ENCODE results near the gene ARID1B.

The ARID1B gene

DNA sequence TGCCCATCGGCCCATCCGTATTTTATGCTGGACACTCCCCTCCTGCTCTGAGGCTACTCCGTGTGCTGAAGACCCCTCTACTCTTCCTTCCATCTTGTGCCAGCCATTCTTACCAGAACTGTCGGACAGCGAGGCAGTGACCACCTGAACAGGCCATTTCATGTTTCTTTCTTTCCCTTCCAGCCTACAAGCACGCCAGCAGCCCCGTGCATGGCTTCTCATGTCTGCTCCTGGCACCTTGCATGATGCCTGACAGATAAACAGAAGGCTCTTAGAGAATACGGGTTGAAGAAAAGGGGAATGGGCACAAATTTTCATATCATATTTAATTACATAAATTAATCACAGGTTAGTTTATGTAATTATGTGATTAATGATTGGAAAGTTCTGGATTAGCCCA is 95.7 kb downstream of the ARID1B start:
- Mint-ChIP-seq H3K4me3 (no peak overlapping the region), H3K27me3 (no peaks in the 10 kb centered on the region), H3K4me1 (ENCODE audit: low read depth) (peaks cover 66% of the 10 kb centered on the region), H3K27ac (no peak overlapping the region), H3K9me3 (no peaks in the 10 kb centered on the region), H3K36me3 (ENCODE audit: low read depth) (peaks cover 27% of the 10 kb centered on the region)
- no peak for DNase-seq

DNA sequence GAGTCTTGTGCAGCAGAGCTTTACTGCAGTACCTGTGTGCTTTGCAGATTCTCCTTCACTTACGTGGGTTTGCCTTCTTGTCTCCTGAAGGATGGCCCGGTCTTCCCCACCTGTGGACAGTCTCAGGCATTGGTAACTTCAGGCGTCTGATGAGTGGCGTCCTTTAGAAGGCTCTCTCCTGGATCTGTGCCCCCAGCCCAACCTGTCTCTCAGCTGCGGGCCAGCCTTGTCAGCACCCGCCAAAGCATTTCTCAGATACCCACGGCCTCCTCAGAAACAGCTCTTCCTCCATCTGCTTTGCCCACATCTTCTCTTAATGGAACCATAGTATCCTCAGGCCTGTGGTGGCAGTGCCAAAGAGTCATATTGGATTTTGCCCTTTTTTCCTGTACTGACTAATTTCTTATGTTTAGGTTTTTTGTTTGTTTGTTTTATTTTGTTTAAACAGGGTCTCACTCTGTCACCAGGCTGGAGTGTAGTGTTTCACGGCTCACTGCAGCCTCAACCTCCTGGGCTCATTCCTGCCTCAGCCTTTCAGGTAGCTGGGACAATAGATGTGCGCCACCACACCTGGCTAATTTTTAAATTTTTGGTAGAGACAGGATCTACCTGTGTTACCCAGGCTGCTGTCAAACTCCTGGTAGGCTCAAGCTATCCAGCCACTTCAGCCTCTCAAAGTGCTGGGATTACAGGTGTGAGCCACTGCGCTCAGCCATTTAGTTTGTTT is 96.6 kb downstream of the ARID1B start:
- H3K27ac Mint-ChIP-seq = no peak overlapping the region
- no peak for DNase-seq
- peaks cover 66% of the 10 kb centered on the region for H3K4me1 Mint-ChIP-seq (ENCODE audit: low read depth)
- H3K9me3 Mint-ChIP-seq = no peaks in the 10 kb centered on the region
- H3K36me3 Mint-ChIP-seq (ENCODE audit: low read depth) = peaks cover 30% of the 10 kb centered on the region
- H3K27me3 Mint-ChIP-seq = no peaks in the 10 kb centered on the region
- H3K4me3 Mint-ChIP-seq = no peak overlapping the region

DNA sequence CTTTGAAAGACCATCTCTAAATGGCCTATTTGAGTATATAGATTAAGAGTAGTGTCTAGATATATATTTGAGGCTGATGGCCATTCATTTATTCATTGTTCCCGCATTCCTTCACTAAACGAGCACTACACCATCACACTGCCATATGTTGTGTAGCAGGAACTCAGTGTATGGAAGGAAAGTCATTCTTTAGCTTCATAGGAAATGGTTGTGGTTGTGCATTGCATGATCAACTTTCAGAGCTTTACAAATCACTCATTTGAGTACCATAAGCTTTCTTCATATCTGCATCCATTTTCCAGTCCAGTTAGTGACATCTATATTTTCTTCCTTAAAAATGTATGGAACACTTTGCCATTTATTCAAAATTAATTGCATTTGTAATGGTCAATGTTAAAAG is 97.9 kb downstream of the ARID1B start:
- H3K9me3 Mint-ChIP-seq = no peaks in the 10 kb centered on the region
- H3K27ac Mint-ChIP-seq = no peak overlapping the region
- DNase-seq = no peak
- H3K36me3 Mint-ChIP-seq (ENCODE audit: low read depth) = peaks cover 30% of the 10 kb centered on the region
- H3K4me1 Mint-ChIP-seq (ENCODE audit: low read depth) = peaks cover 76% of the 10 kb centered on the region
- H3K27me3 Mint-ChIP-seq = no peaks in the 10 kb centered on the region
- no peak overlapping the region for H3K4me3 Mint-ChIP-seq

DNA sequence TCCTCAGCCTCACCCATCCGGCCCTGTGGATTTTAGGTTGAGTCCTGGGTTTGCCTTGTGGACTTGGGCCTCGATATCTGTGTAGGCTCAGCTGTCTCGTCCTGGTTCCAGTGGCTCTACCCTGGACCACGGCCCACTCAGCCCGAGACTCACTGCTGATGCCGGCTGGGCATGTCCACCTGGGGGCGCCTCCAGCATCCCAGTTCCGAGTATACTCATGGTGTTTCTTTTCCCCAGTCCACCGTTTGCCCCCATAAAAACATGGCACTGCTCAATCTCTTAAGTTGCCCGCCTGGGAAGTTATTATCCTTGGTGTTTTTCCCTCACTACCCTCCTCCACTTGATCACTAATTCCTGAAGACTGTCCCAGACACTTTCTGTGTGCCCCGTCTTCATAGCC is 99.1 kb downstream of the ARID1B start:
- H3K27me3 Mint-ChIP-seq = no peaks in the 10 kb centered on the region
- peaks cover 71% of the 10 kb centered on the region for H3K4me1 Mint-ChIP-seq (ENCODE audit: low read depth)
- no peak overlapping the region for H3K4me3 Mint-ChIP-seq
- H3K27ac Mint-ChIP-seq = no peak overlapping the region
- DNase-seq = no peak
- peaks cover 26% of the 10 kb centered on the region for H3K36me3 Mint-ChIP-seq (ENCODE audit: low read depth)
- H3K9me3 Mint-ChIP-seq = no peaks in the 10 kb centered on the region

DNA sequence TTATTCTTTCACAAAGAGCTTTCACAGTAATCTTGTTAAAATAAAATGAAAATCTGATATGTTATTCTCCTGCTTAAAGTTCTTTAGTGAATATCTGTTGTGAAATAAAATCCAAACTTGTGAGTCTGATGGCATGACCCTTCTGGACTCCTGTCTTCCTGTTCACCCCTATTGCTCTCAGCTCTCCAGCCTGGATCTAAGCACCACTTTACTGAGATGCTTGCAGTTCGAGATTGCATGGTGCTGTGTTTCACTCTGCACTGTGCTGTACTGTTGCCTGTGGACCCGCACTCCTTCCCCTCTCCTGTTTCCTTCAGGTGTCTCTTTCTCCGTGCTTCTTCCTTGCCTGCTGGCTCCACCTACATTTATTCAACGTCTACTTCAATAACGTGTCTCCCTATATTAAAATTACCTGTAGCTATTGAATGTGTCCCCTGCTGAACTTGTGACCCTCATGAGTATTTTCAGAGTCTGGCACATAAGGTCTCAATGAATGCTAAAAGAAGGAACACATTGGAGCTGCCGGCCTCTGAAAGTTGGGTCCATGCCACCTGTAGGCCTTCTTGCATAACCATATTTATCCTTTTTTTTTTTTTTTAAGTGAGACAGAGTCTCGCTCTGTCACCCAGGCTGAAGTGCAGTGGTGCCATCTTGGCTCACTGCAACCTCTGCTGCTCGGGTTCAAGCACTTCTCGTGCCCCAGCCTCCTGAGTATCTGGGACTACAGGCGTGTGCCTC is 100.1 kb downstream of the ARID1B start:
- H3K27me3 Mint-ChIP-seq = no peaks in the 10 kb centered on the region
- no peaks in the 10 kb centered on the region for H3K9me3 Mint-ChIP-seq
- no peak overlapping the region for H3K27ac Mint-ChIP-seq
- H3K36me3 Mint-ChIP-seq (ENCODE audit: low read depth) = peaks cover 21% of the 10 kb centered on the region
- H3K4me3 Mint-ChIP-seq = no peak overlapping the region
- H3K4me1 Mint-ChIP-seq (ENCODE audit: low read depth) = peaks cover 77% of the 10 kb centered on the region
- DNase-seq = no peak

DNA sequence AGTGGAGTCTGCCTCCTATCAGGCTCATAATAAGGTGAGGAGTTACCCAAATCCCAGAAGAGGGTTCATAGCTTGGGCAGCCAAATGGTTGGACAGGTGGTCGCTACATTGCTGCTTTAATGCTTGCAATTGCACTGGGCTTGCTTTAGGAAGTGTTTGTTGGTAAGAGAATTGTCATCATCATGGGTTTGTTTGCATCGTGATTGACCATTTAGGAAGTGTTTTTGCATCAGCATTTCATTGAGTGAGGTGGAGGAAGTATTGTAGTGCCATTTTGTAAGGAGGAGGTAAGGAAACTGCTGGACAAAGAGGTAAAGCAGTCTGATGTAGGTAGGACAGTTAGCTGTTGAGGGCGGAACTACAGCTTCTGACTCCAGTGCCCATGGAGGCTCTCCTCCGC is 101.5 kb downstream of the ARID1B start:
- Mint-ChIP-seq H3K36me3 (ENCODE audit: low read depth) (peaks cover 13% of the 10 kb centered on the region), H3K4me1 (ENCODE audit: low read depth) (peaks cover 82% of the 10 kb centered on the region), H3K9me3 (no peaks in the 10 kb centered on the region), H3K4me3 (no peak overlapping the region), H3K27ac (no peak overlapping the region), H3K27me3 (no peaks in the 10 kb centered on the region)
- no peak for DNase-seq

DNA sequence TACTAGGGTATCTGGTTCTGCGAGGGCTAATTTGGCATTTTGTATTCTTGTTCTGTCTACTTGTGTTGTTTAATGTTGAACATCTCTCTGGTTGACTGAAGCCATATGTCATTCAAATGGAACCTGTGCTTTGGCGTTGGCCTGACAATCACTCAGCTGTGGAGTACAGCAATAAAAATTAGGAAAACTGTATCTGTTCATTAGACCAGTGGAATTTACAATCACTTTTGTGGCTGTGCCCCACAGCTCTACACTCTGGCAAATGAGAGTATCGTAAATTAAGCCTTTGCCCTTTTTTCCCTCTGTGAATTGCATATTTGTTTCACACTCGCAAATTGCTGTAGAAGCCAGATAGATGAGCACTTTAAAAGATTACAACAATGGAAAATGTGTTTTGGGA is 102.0 kb downstream of the ARID1B start:
- no peak for DNase-seq
- no peaks in the 10 kb centered on the region for H3K27me3 Mint-ChIP-seq
- peaks cover 9% of the 10 kb centered on the region for H3K36me3 Mint-ChIP-seq (ENCODE audit: low read depth)
- H3K4me3 Mint-ChIP-seq = no peak overlapping the region
- no peak overlapping the region for H3K27ac Mint-ChIP-seq
- H3K4me1 Mint-ChIP-seq (ENCODE audit: low read depth) = peaks cover 84% of the 10 kb centered on the region
- no peaks in the 10 kb centered on the region for H3K9me3 Mint-ChIP-seq

DNA sequence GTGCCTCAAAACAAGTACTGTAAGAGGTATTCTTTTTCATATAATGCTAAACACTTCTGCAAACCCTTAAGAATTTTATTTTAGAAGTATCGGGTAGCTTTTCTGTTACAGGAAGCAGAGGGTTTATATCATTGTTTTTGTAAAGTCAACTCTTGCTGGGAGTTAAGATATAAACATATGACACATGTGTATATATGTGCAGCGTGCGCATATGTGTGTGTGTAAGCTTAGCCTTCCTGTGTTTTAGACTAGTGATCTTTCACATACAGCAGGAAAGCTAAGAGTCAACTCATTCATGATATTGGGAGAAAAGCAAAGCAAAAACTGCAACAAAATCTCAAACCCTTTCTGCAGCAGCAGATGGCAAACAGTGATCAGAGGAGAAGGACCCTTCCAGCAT is 102.4 kb downstream of the ARID1B start:
- no peaks in the 10 kb centered on the region for H3K27me3 Mint-ChIP-seq
- no peak for DNase-seq
- H3K9me3 Mint-ChIP-seq = no peaks in the 10 kb centered on the region
- H3K4me3 Mint-ChIP-seq = no peak overlapping the region
- H3K36me3 Mint-ChIP-seq (ENCODE audit: low read depth) = peaks cover 8% of the 10 kb centered on the region
- peaks cover 84% of the 10 kb centered on the region for H3K4me1 Mint-ChIP-seq (ENCODE audit: low read depth)
- no peak overlapping the region for H3K27ac Mint-ChIP-seq

DNA sequence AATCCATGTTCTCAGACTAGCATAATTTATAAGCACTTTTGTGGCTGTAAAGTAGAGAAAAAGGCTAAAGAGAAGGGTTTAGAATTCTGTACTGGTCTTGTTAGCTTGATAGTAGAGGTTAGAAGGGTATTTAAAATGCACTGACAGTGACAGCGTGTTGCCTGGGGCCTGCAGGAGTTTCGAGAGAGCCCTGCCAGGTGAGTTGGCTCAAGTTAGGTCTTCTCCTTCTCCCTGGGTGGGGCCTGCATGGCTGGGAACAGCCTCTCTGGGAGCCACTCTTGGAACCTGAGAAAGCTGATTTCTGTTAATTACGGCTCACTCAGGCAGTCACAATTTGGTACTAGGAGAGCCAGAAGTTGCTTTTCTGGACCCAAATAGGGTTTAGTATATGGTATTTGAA is 103.7 kb downstream of the ARID1B start:
- peaks cover 79% of the 10 kb centered on the region for H3K4me1 Mint-ChIP-seq (ENCODE audit: low read depth)
- no peaks in the 10 kb centered on the region for H3K9me3 Mint-ChIP-seq
- H3K27ac Mint-ChIP-seq = no peak overlapping the region
- peaks cover 4% of the 10 kb centered on the region for H3K36me3 Mint-ChIP-seq (ENCODE audit: low read depth)
- no peaks in the 10 kb centered on the region for H3K27me3 Mint-ChIP-seq
- no peak overlapping the region for H3K4me3 Mint-ChIP-seq
- no peak for DNase-seq

DNA sequence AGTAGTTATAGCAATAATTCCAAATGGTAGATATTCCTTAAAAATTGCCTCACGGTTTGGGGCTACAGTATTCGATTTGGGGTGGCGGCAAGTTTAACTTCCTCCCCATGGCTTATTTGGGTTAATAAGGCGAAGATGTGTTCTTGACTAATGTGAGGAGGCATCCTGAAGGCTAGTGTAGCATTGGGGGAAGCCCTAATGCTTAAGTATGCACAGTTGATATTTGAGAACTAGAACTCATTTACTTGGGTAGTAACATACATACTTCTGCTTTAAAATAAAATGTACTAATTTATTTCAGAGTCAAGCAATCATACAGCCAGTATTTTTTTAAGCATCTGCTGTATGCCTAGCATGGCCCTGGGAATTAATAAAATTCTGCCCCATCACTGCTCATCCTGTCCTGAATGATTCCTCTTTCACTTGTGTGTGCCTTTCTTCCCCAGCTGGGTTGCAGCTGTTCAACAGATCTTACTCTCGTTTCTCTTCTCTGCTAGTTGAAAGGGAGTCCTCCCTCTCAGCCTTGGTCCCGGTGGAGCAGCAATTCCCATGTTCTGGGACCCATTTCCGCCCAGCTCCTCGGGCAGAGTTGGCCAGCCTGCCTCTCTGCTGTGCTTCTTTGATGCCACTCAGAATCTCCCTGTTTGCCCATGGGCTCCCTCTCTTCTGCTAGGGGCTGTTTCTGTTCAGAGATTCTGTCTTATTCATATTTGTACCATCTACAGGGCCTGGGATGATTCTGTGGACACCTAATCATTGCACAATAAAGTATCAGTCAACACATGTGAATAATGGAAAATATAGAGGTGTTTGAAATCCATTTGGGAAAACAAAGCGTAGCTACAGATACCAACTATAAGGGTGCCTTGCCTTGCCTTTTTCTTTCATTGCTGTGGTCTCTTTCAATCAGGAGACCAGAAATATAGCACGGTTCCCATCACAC is 104.8 kb downstream of the ARID1B start:
- no peak overlapping the region for H3K4me3 Mint-ChIP-seq
- DNase-seq = no peak
- H3K9me3 Mint-ChIP-seq = no peaks in the 10 kb centered on the region
- peaks cover 4% of the 10 kb centered on the region for H3K36me3 Mint-ChIP-seq (ENCODE audit: low read depth)
- no peak overlapping the region for H3K27ac Mint-ChIP-seq
- H3K27me3 Mint-ChIP-seq = no peaks in the 10 kb centered on the region
- H3K4me1 Mint-ChIP-seq (ENCODE audit: low read depth) = peaks cover 81% of the 10 kb centered on the region

DNA sequence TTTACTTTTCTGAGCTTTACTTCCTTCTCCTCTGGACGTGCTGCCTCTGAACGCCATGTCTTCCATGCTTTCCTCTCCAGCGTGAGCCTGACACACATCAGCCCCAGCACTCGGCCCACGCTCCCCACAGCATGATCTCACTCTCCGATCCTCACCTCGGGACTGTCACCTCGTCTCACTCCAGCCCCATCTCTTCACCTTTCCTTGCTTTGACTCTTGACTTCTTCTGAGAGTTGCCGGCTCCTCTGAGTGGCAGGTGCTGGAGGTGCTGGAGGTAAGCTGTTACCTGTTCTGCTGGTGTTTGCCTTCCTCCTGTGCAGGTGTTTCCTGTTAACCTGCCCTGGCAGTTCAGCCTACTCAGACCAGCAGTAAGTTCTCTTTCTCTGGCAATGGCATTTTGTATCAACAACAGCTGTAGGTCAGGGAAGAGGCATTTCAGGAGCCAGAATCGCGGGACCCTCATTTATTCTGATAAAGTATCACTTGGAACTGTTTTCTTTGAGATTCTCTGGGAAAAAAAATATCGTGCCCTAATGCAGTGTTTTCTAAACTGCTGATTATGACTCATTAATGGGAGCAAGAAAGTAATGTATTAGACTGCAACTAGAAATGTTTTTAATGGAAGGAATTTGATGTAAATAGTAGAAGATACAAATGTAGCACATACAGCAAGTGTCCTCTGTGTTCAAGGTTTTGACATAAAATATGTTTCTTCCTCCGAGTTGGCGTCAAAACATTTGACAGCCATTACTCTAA is 106.5 kb downstream of the ARID1B start:
- Mint-ChIP-seq H3K36me3 (ENCODE audit: low read depth) (no peaks in the 10 kb centered on the region), H3K4me1 (ENCODE audit: low read depth) (peaks cover 84% of the 10 kb centered on the region), H3K27me3 (no peaks in the 10 kb centered on the region), H3K27ac (peak overlapping the region; percentile 55), H3K9me3 (no peaks in the 10 kb centered on the region), H3K4me3 (peak overlapping the region; percentile 14)
- DNase-seq = no peak

DNA sequence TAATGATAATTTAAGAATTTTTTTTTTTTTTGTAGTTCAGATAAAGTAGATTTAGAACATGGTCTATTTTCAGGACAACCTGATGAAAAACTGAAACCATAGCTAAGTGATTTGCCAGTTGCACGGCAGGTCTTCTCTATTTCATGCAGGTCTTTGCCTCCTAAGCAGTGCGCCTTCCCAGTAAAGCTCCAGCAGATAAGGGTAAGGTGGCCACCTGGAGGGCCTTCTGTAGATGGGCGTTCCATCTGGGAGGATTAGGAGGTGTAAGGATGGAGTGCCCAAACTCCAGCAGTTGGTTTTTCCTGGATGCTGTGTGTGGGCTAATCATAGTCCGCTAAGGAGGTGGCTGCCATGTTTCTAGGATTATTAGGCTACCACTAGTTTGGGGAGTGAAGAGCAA is 107.1 kb downstream of the ARID1B start:
- DNase-seq = no peak
- Mint-ChIP-seq H3K27ac (peak overlapping the region; percentile 16), H3K27me3 (no peaks in the 10 kb centered on the region), H3K9me3 (no peaks in the 10 kb centered on the region), H3K36me3 (ENCODE audit: low read depth) (no peaks in the 10 kb centered on the region), H3K4me3 (no peak overlapping the region), H3K4me1 (ENCODE audit: low read depth) (peaks cover 81% of the 10 kb centered on the region)

DNA sequence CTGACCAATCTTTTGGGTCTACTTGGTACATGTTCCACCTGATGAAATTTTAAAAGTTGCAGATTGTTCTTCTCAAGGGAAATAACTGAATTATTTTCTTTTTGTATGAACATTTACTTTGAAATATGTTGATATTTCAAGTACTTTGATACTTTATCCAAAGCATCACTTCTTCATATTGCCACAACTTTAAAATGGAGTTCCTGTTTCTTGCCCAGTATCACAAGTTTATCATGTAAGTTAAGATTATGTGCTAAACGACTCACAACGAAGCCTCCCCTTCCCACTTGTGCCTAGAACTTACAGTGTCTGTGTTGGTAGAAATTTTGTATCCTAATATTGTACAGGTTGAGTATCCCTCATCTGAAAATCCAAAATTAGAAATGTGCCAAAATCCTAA is 108.4 kb downstream of the ARID1B start:
- no peaks in the 10 kb centered on the region for H3K36me3 Mint-ChIP-seq (ENCODE audit: low read depth)
- H3K4me1 Mint-ChIP-seq (ENCODE audit: low read depth) = peaks cover 81% of the 10 kb centered on the region
- no peak for DNase-seq
- no peaks in the 10 kb centered on the region for H3K27me3 Mint-ChIP-seq
- H3K27ac Mint-ChIP-seq = no peak overlapping the region
- H3K4me3 Mint-ChIP-seq = no peak overlapping the region
- H3K9me3 Mint-ChIP-seq = no peaks in the 10 kb centered on the region

DNA sequence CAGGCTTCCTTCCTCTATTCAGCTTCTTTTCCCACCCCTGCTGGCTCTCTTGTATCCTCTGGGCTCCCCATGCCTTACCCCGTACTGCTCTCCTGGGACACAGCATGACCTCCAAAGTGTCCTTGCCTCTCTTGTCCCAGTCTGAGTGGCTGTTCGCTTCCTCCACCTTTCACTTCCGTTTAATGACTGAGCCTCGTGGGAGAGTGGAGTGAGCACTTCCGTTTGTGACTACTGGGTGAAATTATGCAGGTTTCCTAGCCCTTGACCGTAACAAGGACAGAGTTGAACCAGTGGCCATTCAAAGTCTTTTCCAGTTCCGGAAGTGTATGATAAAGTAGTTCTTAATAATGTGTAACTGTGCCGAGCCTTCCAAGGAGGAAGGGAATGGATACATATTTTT is 109.2 kb downstream of the ARID1B start:
- Mint-ChIP-seq H3K27me3 (no peaks in the 10 kb centered on the region), H3K4me1 (ENCODE audit: low read depth) (peaks cover 82% of the 10 kb centered on the region), H3K4me3 (no peak overlapping the region), H3K36me3 (ENCODE audit: low read depth) (no peaks in the 10 kb centered on the region), H3K27ac (peak overlapping the region; percentile 51), H3K9me3 (no peaks in the 10 kb centered on the region)
- DNase-seq = no peak

Data from activated T-cell treated with anti-CD3 and anti-CD28 coated beads, Interleukin-2, amount 50 U/mL, for 24 hours (primary cell).